Thyroid gland (tissue), 4 donors: ENCODE measurements around the gene UBA1. TPM values are rescaled to one million over a fixed set of nuclear protein-coding genes. Genes with fewer than 3 reads are reported as not detected.

Source experiments
- DNase-seq, 2 donors: peaks; one replicate each; pipeline ENCODE4 v3.0.0-alpha.2; 2019
- H3K27ac ChIP-seq, 3 donors: fragments of 200-600 bp; sonication (generic); 1 replicate in 2 of 3; 2 replicates in 1 of 3; pipeline ENCODE4 v1.5.1; 2016 to 2019; ENCODE audit warnings: mild to moderate bottlenecking in 1 of 3, moderate library complexity in 1 of 3
- H3K27me3 ChIP-seq: fragments of 200-600 bp; sonication (generic); one replicate; pipeline ENCODE4 v1.5.1; 2019
- H3K36me3 ChIP-seq, 2 donors: fragments of 200-600 bp; sonication (generic); one replicate each; pipeline ENCODE4 v1.5.1; 2016 to 2019
- H3K4me1 ChIP-seq, 2 donors: fragments of 200-600 bp; sonication (generic); one replicate each; pipeline ENCODE4 v1.5.1; 2017 to 2019
- H3K4me3 ChIP-seq, 3 donors: fragments of 200-600 bp; sonication (generic); replicated peaks in 1 of 3; 1 replicate in 2 of 3; 2 replicates in 1 of 3; pipeline ENCODE4 v1.5.1; 2016; ENCODE audit warnings: mild to moderate bottlenecking in 1 of 3
- H3K9me3 ChIP-seq: fragments of 200-600 bp; sonication (generic); one replicate; pipeline ENCODE4 v1.5.1; 2017
- CTCF ChIP-seq, 6 experiments: fragments of 200-600 bp in 3 of 6; fragments of 450-650 bp in 3 of 6; sonication (generic) in 3 of 6; IDR thresholded peaks; one replicate each; pipeline ENCODE4 v1.5.1; 2016 to 2019; ENCODE audit warnings: antibody characterized with exemption in 6 of 6, mild to moderate bottlenecking in 2 of 6, inconsistent platforms in 1 of 6, moderate library complexity in 1 of 6
- POLR2A ChIP-seq, 2 donors: fragments of 450-650 bp; IDR thresholded peaks; one replicate each; pipeline ENCODE4 v1.6.1; 2017; ENCODE audit warnings: antibody characterized with exemption in 2 of 2, mild to moderate bottlenecking in 2 of 2, moderate library complexity in 1 of 2
- WGBS, 2 donors: methylation state at CpG; one replicate each; pipeline ENCODE4 v1.1.5; 2017; 5-methylcytosine and 5-hydroxymethylcytosine counted together
- intact Hi-C: fragments of 100-400 bp; cut with DNase I; formaldehyde crosslinking; loops from one replicate; pipeline ENCODE4 v1.15.1; 2023
- total RNA-seq, 4 donors: library from RNA; depleted of rRNA; stranded (reverse); fragments of >200 nt; gene quantifications; one replicate each; pipeline ENCODE4 v1.2.3, GENCODE V29; 2016

Gene UBA1
- total RNA-seq, 4 donors from 2014 or later, result 159 to 293 (median 201) TPM

- Histone ChIP-seq H3K4me1 (peaks cover 0 to 12% of the 10 kb centered on the region in 2 donors), H3K27me3 (no peaks in the 10 kb centered on the region), H3K4me3 (no peak overlapping the region), H3K36me3 (peaks cover 15% of the 10 kb centered on the region in 2 donors), H3K9me3 (no peaks in the 10 kb centered on the region), H3K27ac (no peak overlapping the region)
- no peak for DNase-seq
- intact Hi-C loops, result no loop called here
- 100% methylated on average over 2 of the region's 10 CpGs; no CpG with 5 or more reads in 1 of the 2 donors for WGBS, 2 donors
- TF ChIP-seq CTCF (IDR thresholded peaks at IDR 0.05) (no peak), POLR2A (IDR thresholded peaks at IDR 0.05) (no peak)
Measured at GRCh38 chrX:47181301-47181700, 12.3 kb upstream of the UBA1 start.

- no peak overlapping the region for H3K27ac ChIP-seq
- peaks cover 12 to 15% of the 10 kb centered on the region in 2 donors for H3K36me3 ChIP-seq
- TF ChIP-seq POLR2A (IDR thresholded peaks at IDR 0.05), result no peak
- TF ChIP-seq CTCF (IDR thresholded peaks at IDR 0.05), result no peak
- WGBS, 2 donors, result 94 to 98% methylated on average over 6 to 7 of the region's 9 CpGs
- H3K4me3 ChIP-seq, result no peak overlapping the region
- H3K27me3 ChIP-seq, result no peaks in the 10 kb centered on the region
- H3K9me3 ChIP-seq, result no peaks in the 10 kb centered on the region
- peaks cover 0 to 15% of the 10 kb centered on the region in 2 donors for H3K4me1 ChIP-seq
- DNase-seq, result no peak
- intact Hi-C loops, result no loop called here
Measured at GRCh38 chrX:47182106-47182700, 11.4 kb upstream of the UBA1 start.

GRCh38 chrX:47184486-47184885 is 9.1 kb upstream of the UBA1 start:
- 96 to 98% methylated on average over 3 to 4 of the region's 4 CpGs for WGBS, 2 donors
- no peak for DNase-seq
- H3K9me3 ChIP-seq, result no peaks in the 10 kb centered on the region
- H3K36me3 ChIP-seq, result peaks cover 12 to 15% of the 10 kb centered on the region in 2 donors
- no peaks in the 10 kb centered on the region for H3K27me3 ChIP-seq
- TF ChIP-seq CTCF (IDR thresholded peaks at IDR 0.05) (no peak), POLR2A (IDR thresholded peaks at IDR 0.05) (no peak)
- no peak overlapping the region for H3K4me3 ChIP-seq
- intact Hi-C loops, result no loop called here
- peaks cover 0 to 9% of the 10 kb centered on the region in 2 donors for H3K4me1 ChIP-seq
- H3K27ac ChIP-seq, result peak overlapping the region in 1 of 3 donors; percentile 44

- peak overlapping the region; percentile 41 to 44 (median 43) for H3K27ac ChIP-seq
- no peak overlapping the region for H3K4me3 ChIP-seq
- peaks cover 0 to 10% of the 10 kb centered on the region in 2 donors for H3K4me1 ChIP-seq
- 68 to 87% methylated on average over 9 to 12 of the region's 17 CpGs for WGBS, 2 donors
- intact Hi-C loops, result no loop called here
- no peaks in the 10 kb centered on the region for H3K9me3 ChIP-seq
- H3K27me3 ChIP-seq, result no peaks in the 10 kb centered on the region
- no peak for TF ChIP-seq CTCF (IDR thresholded peaks at IDR 0.05)
- TF ChIP-seq POLR2A (IDR thresholded peaks at IDR 0.05), result no peak
- DNase-seq, result peak; percentile 24 to 33
- H3K36me3 ChIP-seq, result peaks cover 7 to 15% of the 10 kb centered on the region in 2 donors
Measured at GRCh38 chrX:47185241-47185640, 8.4 kb upstream of the UBA1 start.

GRCh38 chrX:47186096-47186740 is 7.4 kb upstream of the UBA1 start:
- no peak for DNase-seq
- no peak overlapping the region for H3K4me3 ChIP-seq
- intact Hi-C loops, result no loop called here
- no peaks in the 10 kb centered on the region for H3K9me3 ChIP-seq
- H3K4me1 ChIP-seq, result peaks cover 2 to 12% of the 10 kb centered on the region in 2 donors
- WGBS, 2 donors, result 87 to 93% methylated on average over 9 to 10 of the region's 27 CpGs
- H3K27ac ChIP-seq, result peak overlapping the region; percentile 43 to 44 (median 44)
- H3K36me3 ChIP-seq, result peaks cover 7 to 15% of the 10 kb centered on the region in 2 donors
- TF ChIP-seq CTCF (IDR thresholded peaks at IDR 0.05) (no peak), POLR2A (IDR thresholded peaks at IDR 0.05) (no peak)
- no peaks in the 10 kb centered on the region for H3K27me3 ChIP-seq
